ENCODE results near the gene THADA.

DNA sequence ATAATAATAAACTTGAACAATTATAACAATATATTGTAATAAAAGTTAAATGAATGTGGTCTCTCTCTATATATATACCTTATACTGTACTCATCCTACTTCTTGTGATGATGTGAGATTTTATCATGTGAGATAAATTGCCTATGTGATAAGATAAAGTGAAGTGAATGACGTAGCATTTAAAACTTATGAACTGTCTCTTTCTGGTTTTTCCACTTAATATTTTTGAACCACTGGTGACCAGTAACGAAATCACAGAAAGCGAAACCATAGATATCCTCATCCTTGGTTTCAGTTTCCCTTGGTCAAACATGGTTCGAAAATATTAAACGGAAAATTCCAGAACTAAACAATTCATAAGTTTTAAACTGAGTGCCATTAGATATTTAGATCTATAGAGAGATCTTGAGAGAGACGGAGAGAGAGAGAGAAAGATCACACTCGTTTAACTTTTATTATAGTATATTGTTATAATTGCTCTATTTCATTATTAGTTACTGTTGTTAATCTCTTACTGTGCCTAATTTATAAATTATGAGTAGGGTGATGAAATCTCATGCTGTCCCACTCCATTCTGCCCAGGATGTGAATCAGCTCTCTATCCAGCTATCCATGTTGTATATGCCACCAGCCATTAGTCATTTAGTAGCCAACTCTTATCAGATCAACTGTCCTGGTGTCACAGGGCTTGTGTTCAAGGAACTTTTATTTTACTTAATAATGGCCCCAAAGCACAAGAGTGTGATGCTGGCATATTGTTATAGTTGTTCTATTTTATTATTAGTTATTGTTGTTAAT is 156.8 kb downstream of the THADA start:
- TF ChIP-seq ELF4 (IDR thresholded peaks at IDR 0.05) (no peak), SUZ12 (IDR thresholded peaks at IDR 0.05) (no peak), ARNT (IDR thresholded peaks at IDR 0.05) (no peak), FOXM1 (IDR thresholded peaks at IDR 0.05; ENCODE audit: borderline replicate concordance) (no peak), BHLHE40 (IDR thresholded peaks at IDR 0.05; ENCODE audit: borderline replicate concordance) (no peak), FOXA1 (IDR thresholded peaks at IDR 0.05) (no peak)
